Astrocyte of the spinal cord (primary cell): Measurements from ENCODE around the gene CLNK.
A peak's percentile ranks its signal among the peaks of the same experiment; 100 is the strongest.

Experiments used
- DNase-seq: peaks from one replicate; pipeline ENCODE4 v3.0.0; 2011; ENCODE audit warnings: low read depth, low spot score
- H3K4me3 ChIP-seq: 2 replicates; pipeline ENCODE4 v1.5.1; 2011; ENCODE audit warnings: low read depth, mild to moderate bottlenecking, low read length, moderate library complexity
- CTCF ChIP-seq: IDR thresholded peaks from 2 replicates; pipeline ENCODE4 v1.5.1; 2012; ENCODE audit warnings: low read depth, mild to moderate bottlenecking, low read length, inconsistent platforms
- in situ Hi-C: cut with HindIII; loops from 2 replicates; pipeline ENCODE4 v1.10.0; 2017; ENCODE audit warnings: low sequenced_read_pairs

Gene CLNK

GRCh38 chr4:10629394-10629793 lies 55.2 kb downstream of the CLNK start:
- in situ Hi-C loops, result no loop called here
- DNase-seq, result no peak
- no peak for TF ChIP-seq CTCF
- H3K4me3 ChIP-seq, result no peak overlapping the region

DNA sequence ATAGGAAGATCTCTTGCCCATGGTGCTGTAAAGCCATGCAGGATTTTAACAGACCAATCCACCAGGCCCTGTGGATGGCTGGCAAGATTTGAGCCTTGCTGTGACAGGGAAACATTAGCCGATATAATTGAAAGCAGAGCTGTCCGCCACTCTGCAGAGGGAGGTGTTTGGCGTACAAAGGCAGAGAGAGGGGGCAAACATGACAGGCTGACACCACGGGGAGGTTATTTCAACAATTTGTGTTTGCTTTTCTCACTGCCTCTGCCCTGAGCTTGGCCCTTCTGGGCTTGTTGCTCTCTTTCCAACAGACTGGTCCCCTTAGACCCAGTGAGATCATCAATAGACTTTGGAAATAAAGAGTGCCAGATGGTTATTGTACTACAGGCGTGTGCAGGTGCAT lies 59.4 kb downstream of the CLNK start:
- in situ Hi-C loops, result no loop called here
- H3K4me3 ChIP-seq, result no peak overlapping the region
- no peak for TF ChIP-seq CTCF
- peak; percentile 35 for DNase-seq

- no peak overlapping the region for H3K4me3 ChIP-seq
- no peak for DNase-seq
- no peak for TF ChIP-seq CTCF
- in situ Hi-C loops, result no loop called here
Measured at GRCh38 chr4:10623862-10624261, 60.7 kb downstream of the CLNK start.

- in situ Hi-C loops, result no loop called here
- DNase-seq, result peak; percentile 72
- no peak overlapping the region for H3K4me3 ChIP-seq
- TF ChIP-seq CTCF, result no peak
Measured at GRCh38 chr4:10623241-10623640, 61.3 kb downstream of the CLNK start.

DNA sequence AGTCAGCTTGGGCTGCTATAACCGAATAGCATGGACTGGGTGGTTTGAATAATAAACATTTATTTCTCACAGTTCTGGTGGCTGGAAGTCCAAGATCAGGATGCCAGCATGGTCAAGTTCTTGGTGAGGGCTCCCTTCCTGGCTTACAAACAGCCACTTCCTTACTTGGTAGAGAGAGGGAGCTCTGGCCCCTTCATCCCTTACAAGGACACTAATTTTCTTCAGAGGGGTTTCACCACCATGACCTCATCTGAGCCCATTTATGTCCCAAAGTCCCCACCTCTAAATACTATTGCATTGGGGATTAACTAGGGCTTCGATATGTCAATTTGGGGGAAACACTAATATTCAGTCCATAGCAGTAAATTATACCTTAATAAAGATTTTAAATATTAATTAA lies 61.8 kb downstream of the CLNK start:
- no peak for DNase-seq
- in situ Hi-C loops, result no loop called here
- TF ChIP-seq CTCF, result peak; percentile 37
- no peak overlapping the region for H3K4me3 ChIP-seq

DNA sequence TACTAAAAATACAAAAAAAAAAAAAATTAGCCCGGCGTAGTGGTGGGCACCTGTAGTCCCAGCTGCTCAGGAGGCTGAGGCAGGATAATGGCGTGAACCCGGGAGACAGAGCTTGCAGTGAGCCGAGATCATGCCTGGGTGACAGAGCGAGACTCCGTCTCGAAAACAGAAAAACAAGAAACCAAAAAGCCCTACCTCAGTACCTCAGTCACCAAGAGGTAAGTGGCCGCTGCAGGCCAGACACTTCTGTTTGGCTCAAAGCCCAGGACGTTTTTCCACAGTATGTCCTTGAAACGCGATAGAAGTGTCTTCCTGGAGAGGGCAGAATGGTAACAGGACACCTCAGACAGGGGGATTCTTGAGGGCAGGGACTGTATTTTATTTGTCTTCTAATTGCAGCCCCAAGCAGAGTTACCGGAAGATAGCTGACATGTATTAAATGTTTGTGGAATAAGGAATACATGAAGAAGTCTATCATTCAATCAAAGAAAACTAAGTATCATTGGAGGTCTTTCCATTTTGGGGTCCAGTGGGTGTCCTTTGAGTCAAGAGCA lies 63.6 kb downstream of the CLNK start:
- in situ Hi-C loops, result no loop called here
- no peak for TF ChIP-seq CTCF
- DNase-seq, result no peak
- H3K4me3 ChIP-seq, result no peak overlapping the region

- no peak overlapping the region for H3K4me3 ChIP-seq
- TF ChIP-seq CTCF, result no peak
- in situ Hi-C loops, result no loop called here
- DNase-seq, result no peak
Measured at GRCh38 chr4:10619855-10620254, 64.7 kb downstream of the CLNK start.
